H1 (cell line): Measurements from ENCODE around the gene RPUSD3. TPM values are rescaled to one million over a fixed set of nuclear protein-coding genes. Genes with fewer than 3 reads are reported as not detected.

Experiments
- CTCF ChIA-PET: fragments of 300-600 bp; sonication (Branson Sonifier 250); formaldehyde crosslinking; loops from one replicate; lab custom pipeline; 2021; ENCODE audit not compliant: partially characterized antibody; lab: Charles Lee
- POLR2A ChIA-PET: fragments of 300-600 bp; sonication (Branson Sonifier 250); formaldehyde crosslinking; loops from one replicate; lab custom pipeline; 2021; ENCODE audit warnings: inconsistent platforms; ENCODE audit not compliant: partially characterized antibody; lab: Charles Lee
- DNase-seq, 2 experiments: peaks; one replicate each; pipeline versions ENCODE4 v3.0.0 to v3.0.0-alpha.2; 2010 to 2022; ENCODE audit warnings: low spot score in 2 of 2, low read depth in 1 of 2, mixed read lengths in 1 of 2
- FAIRE-seq: peaks from 2 replicates; lab custom pipeline; 2011; peaks lifted over from hg19 to GRCh38; lab: Jason Lieb, UNC
- H2AFZ ChIP-seq: 2 replicates; pipeline ENCODE4 v1.8.1; 2012; ENCODE audit warnings: low read length, inconsistent platforms
- H2AK5ac ChIP-seq: 2 replicates; pipeline ENCODE4 v1.6.1; 2013; ENCODE audit warnings: low read depth, low read length
- H2BK120ac ChIP-seq: replicated peaks from 2 replicates; pipeline ENCODE3; 2013; ENCODE audit warnings: low read depth, low read length, inconsistent platforms
- H2BK12ac ChIP-seq: 2 replicates; pipeline ENCODE4 v1.6.1; 2013; ENCODE audit warnings: low read depth, low read length
- H2BK15ac ChIP-seq: 2 replicates; pipeline ENCODE4 v1.6.1; 2013; ENCODE audit warnings: low read length
- H2BK20ac ChIP-seq: 2 replicates; pipeline ENCODE4 v1.6.1; 2013; ENCODE audit warnings: low read length
- H2BK5ac ChIP-seq: 2 replicates; pipeline ENCODE4 v1.6.1; 2013; ENCODE audit warnings: low read depth, low read length
- H3K14ac ChIP-seq: 2 replicates; pipeline ENCODE4 v1.6.1; 2013; ENCODE audit warnings: inconsistent platforms; ENCODE audit not compliant: insufficient read length
- H3K18ac ChIP-seq: 2 replicates; pipeline ENCODE4 v1.6.1; 2013; ENCODE audit warnings: low read length; ENCODE audit errors: extremely low read depth
- H3K23ac ChIP-seq: 2 replicates; pipeline ENCODE4 v1.6.1; 2013; ENCODE audit warnings: inconsistent platforms; ENCODE audit not compliant: insufficient read length
- H3K23me2 ChIP-seq: 2 replicates; pipeline ENCODE4 v1.6.1; 2013; ENCODE audit warnings: low read depth, low read length
- H3K27ac ChIP-seq: 2 replicates; pipeline ENCODE4 v1.6.1; 2011; ENCODE audit warnings: low read depth, low read length, inconsistent platforms
- H3K27me3 ChIP-seq, 4 experiments: replicated peaks in 1 of 4; 1 replicate in 1 of 4; 2 replicates in 3 of 4; pipeline versions ENCODE4 v1.6.1 to v1.8.1; 2011 to 2013; ENCODE audit warnings: low read length in 3 of 4, mild to moderate bottlenecking in 3 of 4, inconsistent platforms in 2 of 4, mixed read lengths in 2 of 4, moderate library complexity in 1 of 4; ENCODE audit not compliant: control insufficient read depth in 3 of 4, insufficient read depth in 3 of 4; ENCODE audit errors: extremely low read depth in 1 of 4
- H3K36me3 ChIP-seq, 4 experiments: 2 replicates each; pipeline versions ENCODE4 v1.6.1 to v1.8.1; 2011 to 2013; ENCODE audit warnings: mild to moderate bottlenecking in 4 of 4, low read length in 3 of 4, moderate library complexity in 2 of 4, control low read depth in 1 of 4, inconsistent platforms in 1 of 4; ENCODE audit not compliant: insufficient read depth in 4 of 4, control insufficient read depth in 2 of 4
- H3K4ac ChIP-seq: replicated peaks from 2 replicates; pipeline ENCODE3; 2013; ENCODE audit warnings: low read length, low read depth, mixed read lengths, inconsistent platforms; ENCODE audit not compliant: insufficient read length
- H3K4me1 ChIP-seq, 4 experiments: replicated peaks in 1 of 4; 1 replicate in 1 of 4; 2 replicates in 3 of 4; pipeline versions ENCODE4 v1.6.1 to v1.8.1; 2011 to 2013; ENCODE audit warnings: low read length in 3 of 4, inconsistent platforms in 2 of 4, mixed read lengths in 1 of 4; ENCODE audit not compliant: insufficient read depth in 4 of 4, control insufficient read depth in 3 of 4
- H3K4me2 ChIP-seq, 2 experiments: 2 replicates each; pipeline versions ENCODE4 v1.6.1 to v1.8.1; 2011 to 2013; ENCODE audit warnings: low read depth in 2 of 2, low read length in 2 of 2, control low read depth in 1 of 2, inconsistent platforms in 1 of 2, mild to moderate bottlenecking in 1 of 2; ENCODE audit not compliant: insufficient read depth in 1 of 2
- H3K4me3 ChIP-seq, 4 experiments: fragments of 200-600, 300-600 bp in 1 of 4; sonication (generic), shearing (Covaris generic), sonication (Bioruptor Twin) in 1 of 4; 2 replicates each; pipeline versions ENCODE4 v1.5.1 to v1.8.1; 2011 to 2016; ENCODE audit warnings: low read length in 4 of 4, low read depth in 3 of 4, control low read depth in 2 of 4, inconsistent platforms in 2 of 4, mild to moderate bottlenecking in 2 of 4, mixed read lengths in 1 of 4, moderate library complexity in 1 of 4; ENCODE audit not compliant: insufficient read depth in 2 of 4; ENCODE audit errors: extremely low read depth in 1 of 4
- H3K56ac ChIP-seq: replicated peaks from 2 replicates; pipeline ENCODE3; 2013; ENCODE audit warnings: low read depth, mild to moderate bottlenecking, mixed read lengths, low read length, inconsistent platforms; ENCODE audit not compliant: insufficient read length
- H3K79me1 ChIP-seq: 2 replicates; pipeline ENCODE4 v1.6.1; 2013; ENCODE audit warnings: low read depth, low read length, control low read depth
- H3K79me2 ChIP-seq, 2 experiments: 2 replicates each; pipeline versions ENCODE4 v1.6.1 to v1.8.1; 2012 to 2013; ENCODE audit warnings: low read length in 2 of 2, mild to moderate bottlenecking in 2 of 2, inconsistent platforms in 1 of 2; ENCODE audit not compliant: insufficient read depth in 2 of 2, control insufficient read depth in 1 of 2
- H3K9ac ChIP-seq, 4 experiments: replicated peaks in 1 of 4; 1 replicate in 1 of 4; 2 replicates in 3 of 4; pipeline versions ENCODE4 v1.6.1 to v1.8.1; 2011 to 2013; ENCODE audit warnings: low read depth in 3 of 4, low read length in 3 of 4, control low read depth in 2 of 4, mild to moderate bottlenecking in 2 of 4, moderate library complexity in 2 of 4, inconsistent platforms in 1 of 4; ENCODE audit errors: extremely low read depth in 1 of 4
- H3K9me3 ChIP-seq, 2 experiments: 2 replicates each; pipeline versions ENCODE4 v1.6.1 to v1.8.1; 2012 to 2013; ENCODE audit warnings: mild to moderate bottlenecking in 2 of 2, moderate library complexity in 2 of 2, control low read depth in 1 of 2, inconsistent platforms in 1 of 2, low read depth in 1 of 2, low read length in 1 of 2, mixed read lengths in 1 of 2; ENCODE audit not compliant: insufficient read depth in 2 of 2
- H4K20me1 ChIP-seq, 2 experiments: replicated peaks in 1 of 2; 2 replicates each; pipeline versions ENCODE3 to v1.8.1; 2011 to 2013; ENCODE audit warnings: inconsistent platforms in 2 of 2, low read length in 2 of 2, mild to moderate bottlenecking in 1 of 2; ENCODE audit not compliant: insufficient read depth in 2 of 2, control insufficient read depth in 1 of 2
- H4K5ac ChIP-seq: 2 replicates; pipeline ENCODE4 v1.6.1; 2013; ENCODE audit warnings: low read length, low read depth, mixed read lengths, inconsistent platforms; ENCODE audit not compliant: insufficient read length
- H4K8ac ChIP-seq: 2 replicates; pipeline ENCODE4 v1.8.0; 2013; ENCODE audit warnings: mild to moderate bottlenecking, moderate library complexity, low read length, inconsistent platforms; ENCODE audit not compliant: insufficient read depth; ENCODE audit errors: extremely low read depth
- H4K91ac ChIP-seq: replicated peaks from 2 replicates; pipeline ENCODE3; 2013; ENCODE audit warnings: low read length, mixed read lengths, inconsistent platforms; ENCODE audit not compliant: insufficient read length
- BACH1 ChIP-seq: IDR thresholded peaks from 2 replicates; pipeline ENCODE4 v1.6.1; 2012; ENCODE audit warnings: low read length, improper control_type of control experiment
- BRCA1 ChIP-seq: IDR thresholded peaks from 2 replicates; pipeline ENCODE4 v1.6.1; 2012; ENCODE audit warnings: low read depth, low read length, improper control_type of control experiment
- CEBPB ChIP-seq: IDR thresholded peaks from 2 replicates; pipeline ENCODE4 v1.6.1; 2012; ENCODE audit warnings: low read depth, low read length
- CHD1 ChIP-seq: IDR thresholded peaks from 2 replicates; pipeline ENCODE4 v1.6.1; 2012; ENCODE audit warnings: low read depth, low read length, improper control_type of control experiment
- FOSL1 ChIP-seq: IDR thresholded peaks from 2 replicates; pipeline ENCODE4 v1.6.1; 2011; ENCODE audit warnings: mild to moderate bottlenecking, low read depth, low read length, moderate library complexity; ENCODE audit not compliant: insufficient read depth
- GTF2F1 ChIP-seq: IDR thresholded peaks from 2 replicates; pipeline ENCODE4 v1.6.1; 2012; ENCODE audit warnings: low read depth, low read length, improper control_type of control experiment, borderline replicate concordance
- KDM4A ChIP-seq: IDR thresholded peaks from one replicate; pipeline ENCODE4 v1.7.1; 2012; ENCODE audit warnings: low read depth, mild to moderate bottlenecking, moderate library complexity, low read length, inconsistent platforms; ENCODE audit not compliant: severe bottlenecking
- RFX5 ChIP-seq: IDR thresholded peaks from 2 replicates; pipeline ENCODE4 v1.6.1; 2011; ENCODE audit warnings: low read depth, low read length, improper control_type of control experiment, borderline replicate concordance
- SP1 ChIP-seq: IDR thresholded peaks from 2 replicates; pipeline ENCODE4 v1.6.1; 2011; ENCODE audit warnings: low read depth, low read length
- TBP ChIP-seq: IDR thresholded peaks from 2 replicates; pipeline ENCODE4 v1.6.1; 2011; ENCODE audit warnings: low read depth, low read length, improper control_type of control experiment
- TCF12 ChIP-seq: IDR thresholded peaks from 2 replicates; pipeline ENCODE4 v1.6.1; 2011; ENCODE audit warnings: low read depth, mild to moderate bottlenecking, low read length
- TEAD4 ChIP-seq: IDR thresholded peaks from 2 replicates; pipeline ENCODE4 v1.6.1; 2012; ENCODE audit warnings: low read depth, low read length, inconsistent platforms, mixed read lengths
- WGBS, 2 experiments: shearing (Covaris generic) in 1 of 2; methylation state at CpG; one replicate each; pipeline versions ENCODE4 v1.1.6 to v1.1.7; 2013 to 2015; ENCODE audit warnings: low lambda C conversion rate in 2 of 2, mixed read lengths in 2 of 2, inconsistent platforms in 1 of 2, low coverage in 1 of 2, missing lambda C conversion rate in 1 of 2; ENCODE audit not compliant: insufficient replicate concordance in 2 of 2, insufficient coverage in 1 of 2, insufficient read length in 1 of 2; ENCODE audit errors: extremely low coverage in 1 of 2, missing lambda C conversion rate in 1 of 2; 5-methylcytosine and 5-hydroxymethylcytosine counted together
- polyA plus RNA-seq, 7 experiments: library from polyadenylated mRNA; depleted of rRNA in 3 of 7; stranded (reverse) in 5 of 7; unstranded in 2 of 7; fragments of >200 nt in 5 of 7; fragments of 200-250 nt in 2 of 7; gene quantifications; 1 replicate in 5 of 7; 2 replicates in 1 of 7; 4 replicates in 1 of 7; pipeline versions ENCODE4 v1.2.1 to v1.2.3, GENCODE V29; 2011 to 2013; ENCODE audit warnings: missing spikeins in 2 of 7, mixed read lengths in 2 of 7
- total RNA-seq: library from RNA; stranded (reverse); fragmentation: NEBNext Ultra II Directional; extraction: Animal tissue kit (Norgen Biotek cat#: 25700); gene quantifications from 2 replicates; pipeline ENCODE4 v1.2.1, GENCODE V29; 2021
- TF ChIP-seq, protein P1 (sequence below): IDR thresholded peaks from 2 replicates; pipeline ENCODE4 v1.6.1; 2012; ENCODE audit warnings: low read length, inconsistent platforms

The RPUSD3 gene
- total and polyA plus RNA-seq, 2 of the 8 experiments (the other 6 are each of a cell fraction or from before 2014, with no cell fraction given): 68.4 to 154 TPM

GRCh38 chr3:9804996-9805395 lies 38.8 kb downstream of the RPUSD3 start:
- Histone ChIP-seq H3K79me1 (no peaks in the 10 kb centered on the region; the same call in 1 of the 2 replicates), H3K23me2 (peaks cover 2% of the 10 kb centered on the region; the same call in 1 of the 2 replicates), H3K4ac (no peak overlapping the region), H3K56ac (no peak overlapping the region), H2BK5ac (no peak overlapping the region), H3K23ac (no peak overlapping the region), H2BK15ac (no peak overlapping the region), H3K4me3 (no peak overlapping the region), H3K14ac (no peak overlapping the region), H2BK12ac (no peak overlapping the region), H3K27me3 (no peaks in the 10 kb centered on the region), H3K79me2 (no peaks in the 10 kb centered on the region), H3K4me1 (peaks cover 0 to 7% (median 2%) of the 10 kb centered on the region in 4 experiments; a peak in 2 of 7 replicates), H3K9ac (no peak overlapping the region), H3K9me3 (no peaks in the 10 kb centered on the region), H3K36me3 (peaks cover 31 to 61% (median 47%) of the 10 kb centered on the region in 4 experiments), H2AK5ac (no peak overlapping the region), H3K27ac (no peak overlapping the region), H2BK120ac (no peak overlapping the region), H4K91ac (no peak overlapping the region), H2AFZ (no peak overlapping the region), H4K20me1 (peaks cover 3 to 16% of the 10 kb centered on the region in 2 experiments), H3K18ac (no peak overlapping the region), H4K8ac (no peak overlapping the region), H3K4me2 (no peak overlapping the region), H4K5ac (no peak overlapping the region), H2BK20ac (no peak overlapping the region)
- ChIA-PET POLR2A (interaction anchor here (1.2 to 7.8 kb wide), 8 partner anchors 10 to 72 kb away, joined by 3 to 71 read pairs (median 4); partner anchors contain the start of genes ARPC4 and TADA3), CTCF (interaction anchor here (0.8 to 2.8 kb wide), 9 partner anchors 9 to 128 kb away, joined by 3 to 11 read pairs (median 4); no protein-coding TSS in a partner anchor)
- DNase-seq: no peak
- no peak for FAIRE-seq
- 90% methylated on average over 5 of the region's 5 CpGs; no CpG with 5 or more reads in 1 of the 2 experiments for WGBS, 2 experiments
- TF ChIP-seq KDM4A (no peak), CEBPB (no peak), SP1 (no peak), CHD1 (no peak), BRCA1 (no peak), RFX5 (no peak), TBP (no peak), GTF2F1 (no peak), BACH1 (no peak), TEAD4 (no peak), FOSL1 (no peak), TCF12 (no peak)
- TF ChIP-seq, protein P1, sequence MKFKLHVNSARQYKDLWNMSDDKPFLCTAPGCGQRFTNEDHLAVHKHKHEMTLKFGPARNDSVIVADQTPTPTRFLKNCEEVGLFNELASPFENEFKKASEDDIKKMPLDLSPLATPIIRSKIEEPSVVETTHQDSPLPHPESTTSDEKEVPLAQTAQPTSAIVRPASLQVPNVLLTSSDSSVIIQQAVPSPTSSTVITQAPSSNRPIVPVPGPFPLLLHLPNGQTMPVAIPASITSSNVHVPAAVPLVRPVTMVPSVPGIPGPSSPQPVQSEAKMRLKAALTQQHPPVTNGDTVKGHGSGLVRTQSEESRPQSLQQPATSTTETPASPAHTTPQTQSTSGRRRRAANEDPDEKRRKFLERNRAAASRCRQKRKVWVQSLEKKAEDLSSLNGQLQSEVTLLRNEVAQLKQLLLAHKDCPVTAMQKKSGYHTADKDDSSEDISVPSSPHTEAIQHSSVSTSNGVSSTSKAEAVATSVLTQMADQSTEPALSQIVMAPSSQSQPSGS: no peak
